Neural progenitor cell (in vitro differentiated cells): Measurements from ENCODE around the gene RBP5.

ENCODE experiments used
- EZH2 ChIP-seq: fragments of 200-600 bp; sonication (generic); IDR thresholded peaks from 2 replicates; pipeline ENCODE4 v1.6.1; 2017; ENCODE audit warnings: antibody characterized with exemption, mild to moderate bottlenecking, moderate library complexity
- EZH2phosphoT487 ChIP-seq: fragments of 200-600 bp; sonication (generic); IDR thresholded peaks from 2 replicates; pipeline ENCODE4 v1.6.1; 2017; ENCODE audit warnings: antibody characterized with exemption
- TF ChIP-seq, protein P1 (sequence below): fragments of 200-600 bp; sonication (generic); IDR thresholded peaks from 2 replicates; pipeline ENCODE4 v1.5.1; 2017; ENCODE audit warnings: antibody characterized with exemption, mild to moderate bottlenecking

DNA sequence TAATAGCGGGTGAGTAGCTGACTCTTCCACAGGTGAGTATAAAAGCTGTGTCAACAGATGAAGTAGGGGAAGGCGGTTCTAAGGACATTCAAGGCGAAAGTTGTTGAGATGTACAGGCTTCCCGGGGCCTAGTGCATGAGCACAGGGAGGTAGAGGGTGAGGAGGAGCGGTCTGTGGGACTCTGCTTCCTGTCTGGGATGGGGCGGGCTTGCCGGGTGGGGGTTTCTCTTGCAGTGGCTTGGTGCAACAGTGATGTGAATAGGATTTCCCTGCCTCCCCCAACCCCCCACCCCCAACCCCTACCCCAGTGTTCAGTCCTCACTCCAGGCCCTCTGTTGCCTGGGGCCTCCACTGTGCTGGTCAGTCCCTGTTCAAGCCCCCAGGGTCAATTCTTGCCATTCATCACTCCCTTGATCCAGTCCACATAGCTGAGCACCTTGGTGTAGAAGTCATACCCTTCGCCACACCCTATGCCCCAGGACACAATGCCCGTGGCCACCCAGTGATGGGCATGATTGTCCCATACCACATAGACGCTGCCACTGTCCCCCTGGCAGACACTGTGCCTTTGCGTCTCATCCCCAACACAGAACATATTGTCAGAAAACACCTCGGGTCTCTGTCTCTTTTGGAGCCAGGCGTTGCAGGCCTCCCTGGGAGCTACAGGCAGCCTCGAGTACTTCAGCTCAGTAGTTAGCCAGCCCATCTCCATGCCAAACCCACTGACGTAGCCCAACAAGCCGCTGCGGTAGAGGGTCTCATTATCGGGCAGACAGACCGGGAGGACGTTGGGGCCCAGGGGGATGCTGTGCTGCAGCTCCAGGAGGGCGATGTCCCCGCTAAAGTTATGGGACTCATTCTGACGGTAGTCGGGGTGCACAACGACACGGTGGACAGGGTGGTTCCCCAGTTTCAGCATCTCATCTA is 32.4 kb downstream of the RBP5 start:
- TF ChIP-seq, protein P1, sequence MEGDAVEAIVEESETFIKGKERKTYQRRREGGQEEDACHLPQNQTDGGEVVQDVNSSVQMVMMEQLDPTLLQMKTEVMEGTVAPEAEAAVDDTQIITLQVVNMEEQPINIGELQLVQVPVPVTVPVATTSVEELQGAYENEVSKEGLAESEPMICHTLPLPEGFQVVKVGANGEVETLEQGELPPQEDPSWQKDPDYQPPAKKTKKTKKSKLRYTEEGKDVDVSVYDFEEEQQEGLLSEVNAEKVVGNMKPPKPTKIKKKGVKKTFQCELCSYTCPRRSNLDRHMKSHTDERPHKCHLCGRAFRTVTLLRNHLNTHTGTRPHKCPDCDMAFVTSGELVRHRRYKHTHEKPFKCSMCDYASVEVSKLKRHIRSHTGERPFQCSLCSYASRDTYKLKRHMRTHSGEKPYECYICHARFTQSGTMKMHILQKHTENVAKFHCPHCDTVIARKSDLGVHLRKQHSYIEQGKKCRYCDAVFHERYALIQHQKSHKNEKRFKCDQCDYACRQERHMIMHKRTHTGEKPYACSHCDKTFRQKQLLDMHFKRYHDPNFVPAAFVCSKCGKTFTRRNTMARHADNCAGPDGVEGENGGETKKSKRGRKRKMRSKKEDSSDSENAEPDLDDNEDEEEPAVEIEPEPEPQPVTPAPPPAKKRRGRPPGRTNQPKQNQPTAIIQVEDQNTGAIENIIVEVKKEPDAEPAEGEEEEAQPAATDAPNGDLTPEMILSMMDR: no peak
- TF ChIP-seq EZH2 (no peak), EZH2phosphoT487 (no peak)
